Kidney (tissue), 14 donors: ENCODE results near the gene SLC25A12. TPM values are rescaled to one million over a fixed set of nuclear protein-coding genes. Genes with fewer than 3 reads are reported as not detected.
"Not testable (repeated sequence)": the region's sequence is repeated elsewhere in the genome, so short reads cannot be mapped to it uniquely, and the experiment has no call there.

ENCODE experiments used
- DNase-seq, 5 donors: peaks; one replicate each; pipeline ENCODE4 v3.0.0-alpha.2; 2013 to 2020
- FAIRE-seq: peaks from 2 replicates; lab custom pipeline; 2012; peaks lifted over from hg19 to GRCh38; lab: Jason Lieb, UNC
- H3K27ac ChIP-seq, 2 donors: one replicate each; pipeline ENCODE4 v1.7.0; 2013; ENCODE audit warnings: low read depth in 2 of 2, low read length in 2 of 2, inconsistent platforms in 1 of 2
- H3K27me3 ChIP-seq: one replicate; pipeline ENCODE4 v1.7.1; 2013; ENCODE audit warnings: low read length, inconsistent platforms; ENCODE audit not compliant: control insufficient read depth, insufficient read depth
- H3K36me3 ChIP-seq, 3 donors: one replicate each; pipeline versions ENCODE4 v1.7.0 to v1.7.1; 2013; ENCODE audit warnings: low read length in 3 of 3, control low read depth in 1 of 3, inconsistent platforms in 1 of 3; ENCODE audit not compliant: insufficient read depth in 3 of 3, control insufficient read depth in 2 of 3
- H3K4me1 ChIP-seq, 3 donors: one replicate each; pipeline versions ENCODE4 v1.7.0 to v1.7.1; 2013; ENCODE audit warnings: low read length in 3 of 3, inconsistent platforms in 1 of 3, low read depth in 1 of 3; ENCODE audit not compliant: control insufficient read depth in 2 of 3, insufficient read depth in 2 of 3
- H3K4me3 ChIP-seq, 3 donors: one replicate each; pipeline versions ENCODE4 v1.7.0 to v1.8.1; 2013; ENCODE audit warnings: low read length in 3 of 3, control low read depth in 1 of 3, inconsistent platforms in 1 of 3
- H3K9ac ChIP-seq, 3 donors: one replicate each; pipeline versions ENCODE4 v1.7.0 to v1.7.1; 2013; ENCODE audit warnings: low read length in 3 of 3, control low read depth in 1 of 3, inconsistent platforms in 1 of 3
- H3K9me3 ChIP-seq, 3 donors: one replicate each; pipeline versions ENCODE4 v1.7.0 to v1.7.1; 2013; ENCODE audit warnings: low read length in 3 of 3, control low read depth in 1 of 3, inconsistent platforms in 1 of 3; ENCODE audit not compliant: control insufficient read depth in 2 of 3, insufficient read depth in 1 of 3
- CTCF ChIP-seq: IDR thresholded peaks from 3 replicates; pipeline ENCODE4 v1.5.1; 2012; ENCODE audit warnings: mild to moderate bottlenecking, moderate library complexity, borderline replicate concordance; ENCODE audit not compliant: insufficient read depth; ENCODE audit errors: extremely low read depth
- intact Hi-C: fragments of 100-400 bp; cut with DNase I; formaldehyde crosslinking; loops from one replicate; pipeline ENCODE4 v1.11.1; 2022
- polyA plus RNA-seq: library from polyadenylated mRNA; stranded (reverse); fragments of 350-450 nt; fragmentation: Illumina TruSeq; extraction: RNeasy Lipid Tissue Mini Kit (QIAGEN cat#74804); gene quantifications from one replicate; pipeline ENCODE4 v1.2.3, GENCODE V29; 2014; ENCODE audit warnings: low read depth, low replicate concordance; ENCODE audit not compliant: insufficient read depth
- total RNA-seq: library from RNA; stranded (reverse); fragmentation: NEBNext Ultra II Directional; extraction: Animal tissue kit (Norgen Biotek cat#: 25700); gene quantifications from one replicate; pipeline ENCODE4 v1.2.1, GENCODE V29; 2021
- donor health status: control.
- donor health status: control.
- donor health status: control.
- donor health status: control.
- donor health status: control.
- donor health status: DM: yes; HTN: yes; CAD: no.
- donor health status: Normal renal cell carcinoma (clear cell type).

The SLC25A12 gene
- total and polyA plus RNA-seq, 2 donors from 2014 or later, result 21.8 to 24.8 TPM

GRCh38 chr2:171810422-171811244, 83.4 kb downstream of the SLC25A12 start:
- FAIRE-seq, result no peak
- peak in 2 of 5 donors; percentile 59 to 87 for DNase-seq
- intact Hi-C loops, result no loop called here
- H3K9ac ChIP-seq, result no peak overlapping the region
- H3K27me3 ChIP-seq, result no peaks in the 10 kb centered on the region
- no peak for TF ChIP-seq CTCF
- H3K36me3 ChIP-seq, result peaks cover 0 to 4% (median 0%) of the 10 kb centered on the region in 3 donors
- no peaks in the 10 kb centered on the region for H3K4me1 ChIP-seq
- H3K9me3 ChIP-seq, result no peaks in the 10 kb centered on the region
- no peak overlapping the region for H3K27ac ChIP-seq
- no peak overlapping the region for H3K4me3 ChIP-seq

DNA sequence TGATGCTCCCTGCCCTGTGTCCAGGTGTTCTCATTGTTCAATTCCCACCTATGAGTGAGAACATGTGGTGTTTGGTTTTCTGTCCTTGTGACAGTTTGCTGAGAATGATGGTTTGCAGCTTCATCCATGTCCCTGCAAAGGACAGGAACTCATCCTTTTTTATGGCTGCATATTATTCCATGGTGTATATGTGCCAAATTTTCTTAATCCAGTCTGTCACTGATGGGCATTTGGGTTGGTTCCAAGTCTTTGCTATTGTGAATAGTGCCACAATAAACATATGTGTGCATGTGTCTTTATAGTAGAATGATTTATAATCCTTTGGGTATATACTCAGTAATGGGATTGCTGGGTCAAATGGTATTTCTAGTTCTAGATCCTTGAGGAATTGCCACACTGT, 85.2 kb downstream of the SLC25A12 start:
- not testable (repeated sequence) for DNase-seq, H3K36me3 ChIP-seq, H3K4me3 ChIP-seq

GRCh38 chr2:171807831-171808393, 86.1 kb downstream of the SLC25A12 start:
- FAIRE-seq (no peak), DNase-seq (peak in 1 of 5 donors; percentile 5)
- Histone ChIP-seq H3K27ac (no peak overlapping the region), H3K4me1 (no peaks in the 10 kb centered on the region), H3K27me3 (no peaks in the 10 kb centered on the region), H3K9me3 (no peaks in the 10 kb centered on the region), H3K4me3 (no peak overlapping the region), H3K9ac (no peak overlapping the region), H3K36me3 (peaks cover 0 to 2% (median 0%) of the 10 kb centered on the region in 3 donors)
- intact Hi-C loops, result no loop called here
- no peak for TF ChIP-seq CTCF

More for the DNA sequence above, 85.2 kb downstream of the SLC25A12 start:
- H3K4me1 ChIP-seq, FAIRE-seq, H3K9me3 ChIP-seq, H3K27me3 ChIP-seq, H3K9ac ChIP-seq, H3K27ac ChIP-seq, intact Hi-C loops: not testable (repeated sequence)

GRCh38 chr2:171807119-171807518, 86.9 kb downstream of the SLC25A12 start:
- no peak for TF ChIP-seq CTCF
- FAIRE-seq, result no peak
- no peak for DNase-seq
- H3K9me3 ChIP-seq, result no peaks in the 10 kb centered on the region
- H3K36me3 ChIP-seq, result peaks cover 0 to 2% (median 0%) of the 10 kb centered on the region in 3 donors
- H3K9ac ChIP-seq, result no peak overlapping the region
- intact Hi-C loops, result no loop called here
- H3K27ac ChIP-seq, result no peak overlapping the region
- no peak overlapping the region for H3K4me3 ChIP-seq
- H3K27me3 ChIP-seq, result no peaks in the 10 kb centered on the region
- no peaks in the 10 kb centered on the region for H3K4me1 ChIP-seq
